ENCODE results near the gene OR11A1.

The OR11A1 gene
- long read RNA-seq = 0 reads

GRCh38 chr6:29456971-29457370, at the start of gene OR11A1, which contains the start of gene OR2H1:
Gene OR11A1, minus strand, starts transcription at chr6:29457071. Its CDS starts 29,430 bp downstream, at chr6:29427641.
Gene OR2H1, plus strand, starts transcription at chr6:29457155. Its CDS starts 4,615 bp downstream, at chr6:29461770.
- DNase-seq (ENCODE audit: low read depth in 1 of 2, low spot score in 1 of 2) = no peak
- Histone ChIP-seq H3K4me3 (replicated peaks; ENCODE audit: insufficient read depth, low read length) (no peak within 1 kb of the TSS), H3K27ac (replicated peaks) (no peak within 1 kb of the TSS), H3K27me3 (ENCODE audit: insufficient read depth, poor library complexity, severe bottlenecking) (no peaks in the 10 kb centered on the region)
- no peak for TF ChIP-seq GABPA (IDR thresholded peaks at IDR 0.05; ENCODE audit: low read depth)
- no peak for TF ChIP-seq REST (IDR thresholded peaks at IDR 0.05; ENCODE audit: insufficient replicate concordance, low read depth)
- no peak for TF ChIP-seq CTCF (IDR thresholded peaks at IDR 0.05; ENCODE audit: insufficient read depth, low read length)
- no peak for TF ChIP-seq POLR2AphosphoS5 (IDR thresholded peaks at IDR 0.05; ENCODE audit: low read depth)
- no peak for TF ChIP-seq SPI1 (IDR thresholded peaks at IDR 0.05; ENCODE audit: borderline replicate concordance, low read depth)

- Histone ChIP-seq H3K27ac (replicated peaks) (no peak overlapping the region), H3K27me3 (ENCODE audit: insufficient read depth, poor library complexity, severe bottlenecking) (no peaks in the 10 kb centered on the region), H3K4me3 (replicated peaks; ENCODE audit: insufficient read depth, low read length) (no peak overlapping the region)
- TF ChIP-seq GABPA (IDR thresholded peaks at IDR 0.05; ENCODE audit: low read depth) = no peak
- TF ChIP-seq REST (IDR thresholded peaks at IDR 0.05; ENCODE audit: insufficient replicate concordance, low read depth) = no peak
- TF ChIP-seq SPI1 (IDR thresholded peaks at IDR 0.05; ENCODE audit: borderline replicate concordance, low read depth) = no peak
- TF ChIP-seq CTCF (IDR thresholded peaks at IDR 0.05; ENCODE audit: insufficient read depth, low read length) = no peak
- no peak for TF ChIP-seq POLR2AphosphoS5 (IDR thresholded peaks at IDR 0.05; ENCODE audit: low read depth)
- no peak for DNase-seq (ENCODE audit: low read depth in 1 of 2, low spot score in 1 of 2)
These were observed 49.7 kb upstream of the OR11A1 start for GRCh38 chr6:29506446-29507067.

GRCh38 chr6:29505808-29506207, 48.9 kb upstream of the OR11A1 start:
- Histone ChIP-seq H3K4me3 (replicated peaks; ENCODE audit: insufficient read depth, low read length) (no peak overlapping the region), H3K27ac (replicated peaks) (no peak overlapping the region), H3K27me3 (ENCODE audit: insufficient read depth, poor library complexity, severe bottlenecking) (no peaks in the 10 kb centered on the region)
- TF ChIP-seq SPI1 (IDR thresholded peaks at IDR 0.05; ENCODE audit: borderline replicate concordance, low read depth) (no peak), CTCF (IDR thresholded peaks at IDR 0.05; ENCODE audit: insufficient read depth, low read length) (no peak), GABPA (IDR thresholded peaks at IDR 0.05; ENCODE audit: low read depth) (no peak), POLR2AphosphoS5 (IDR thresholded peaks at IDR 0.05; ENCODE audit: low read depth) (no peak), REST (IDR thresholded peaks at IDR 0.05; ENCODE audit: insufficient replicate concordance, low read depth) (no peak)
- no peak for DNase-seq (ENCODE audit: low read depth in 1 of 2, low spot score in 1 of 2)

Data from HL-60 (cell line).